GM19468 (cell line): ENCODE measurements around the gene RAB10.
"Not testable (repeated sequence)": the region's sequence is repeated elsewhere in the genome, so short reads cannot be mapped to it uniquely, and the experiment has no call there.

Source experiments
- ATAC-seq: cut with Tn5 transposase; IDR thresholded peaks from one replicate; pipeline ENCODE4 v1.9.1; 2021; ENCODE audit warnings: mild to moderate bottlenecking, moderate library complexity, moderate number of reproducible peaks; ENCODE audit not compliant: unreplicated experiment; ENCODE audit errors: extremely low read depth

The RAB10 gene

GRCh38 chr2:26013668-26014067 is 20.2 kb upstream of the RAB10 start:
- ATAC-seq = no peak

GRCh38 chr2:26016012-26016705 is 17.7 kb upstream of the RAB10 start:
- no peak for ATAC-seq

DNA sequence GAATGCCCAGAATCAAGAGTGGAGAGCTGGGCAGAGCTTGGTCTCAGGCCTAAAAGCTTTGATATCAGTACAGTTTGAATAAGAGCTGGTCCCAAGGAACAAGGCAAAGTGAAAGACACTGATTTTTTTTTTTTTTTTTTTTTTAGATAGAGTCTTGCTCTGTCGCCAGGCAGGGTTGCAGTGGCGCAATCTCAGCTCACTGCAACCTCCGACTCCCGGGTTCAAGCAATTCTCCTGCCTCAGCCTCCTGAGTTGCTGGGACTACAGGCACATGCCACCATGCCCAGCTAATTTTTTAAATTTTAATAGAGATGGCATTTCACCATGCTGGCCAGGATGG is 17.2 kb upstream of the RAB10 start:
- ATAC-seq = not testable (repeated sequence)

GRCh38 chr2:26017464-26018183 is 16.3 kb upstream of the RAB10 start:
- ATAC-seq = no peak

GRCh38 chr2:26018184-26019055 is 15.5 kb upstream of the RAB10 start:
- no peak for ATAC-seq

DNA sequence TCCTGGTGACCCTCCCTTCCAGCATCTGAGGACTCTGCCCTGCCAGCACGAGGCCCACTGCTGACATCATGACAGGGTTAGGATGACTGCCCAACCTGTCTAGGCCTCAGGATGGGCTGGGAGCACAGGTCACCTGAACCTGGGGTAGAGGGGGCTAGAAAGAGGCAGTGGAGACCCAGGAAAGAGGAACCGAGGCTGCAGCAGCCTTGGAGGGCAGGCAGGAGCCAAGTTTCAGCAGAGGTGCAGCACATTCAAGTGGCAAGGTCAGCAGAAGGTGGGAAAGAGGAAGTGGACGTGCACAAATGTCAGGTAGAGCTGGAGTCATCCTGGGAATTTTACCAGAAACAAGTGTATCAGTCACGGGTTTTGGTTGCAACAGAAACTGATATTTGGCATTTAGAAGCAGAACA is 13.6 kb upstream of the RAB10 start:
- no peak for ATAC-seq

- no peak for ATAC-seq
These were observed 9.6 kb upstream of the RAB10 start for GRCh38 chr2:26024260-26024659.

DNA sequence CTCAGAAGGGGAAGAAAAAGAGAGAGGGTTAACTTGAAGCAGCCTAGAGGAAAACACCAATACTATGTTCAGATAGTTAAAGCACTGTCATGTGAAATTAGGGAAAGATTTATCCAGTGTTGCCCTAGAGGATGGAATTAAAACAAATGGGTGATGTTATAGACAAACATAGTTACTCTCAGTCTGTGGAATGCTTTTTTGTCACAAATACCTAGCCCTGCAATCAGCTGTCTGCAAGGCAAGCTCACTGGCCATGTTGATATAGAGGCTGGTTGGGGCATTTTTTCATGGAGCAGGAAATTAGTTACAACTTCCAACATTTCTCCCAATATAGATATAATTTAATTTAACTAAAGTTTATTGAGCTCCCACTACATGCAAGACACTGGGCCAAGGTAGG is 8.4 kb upstream of the RAB10 start:
- ATAC-seq = no peak

- not testable (repeated sequence) for ATAC-seq
These were observed 5.8 kb upstream of the RAB10 start for GRCh38 chr2:26028083-26028482.

GRCh38 chr2:26032586-26033269 is 1.2 kb upstream of the RAB10 start:
- not testable (repeated sequence) for ATAC-seq

DNA sequence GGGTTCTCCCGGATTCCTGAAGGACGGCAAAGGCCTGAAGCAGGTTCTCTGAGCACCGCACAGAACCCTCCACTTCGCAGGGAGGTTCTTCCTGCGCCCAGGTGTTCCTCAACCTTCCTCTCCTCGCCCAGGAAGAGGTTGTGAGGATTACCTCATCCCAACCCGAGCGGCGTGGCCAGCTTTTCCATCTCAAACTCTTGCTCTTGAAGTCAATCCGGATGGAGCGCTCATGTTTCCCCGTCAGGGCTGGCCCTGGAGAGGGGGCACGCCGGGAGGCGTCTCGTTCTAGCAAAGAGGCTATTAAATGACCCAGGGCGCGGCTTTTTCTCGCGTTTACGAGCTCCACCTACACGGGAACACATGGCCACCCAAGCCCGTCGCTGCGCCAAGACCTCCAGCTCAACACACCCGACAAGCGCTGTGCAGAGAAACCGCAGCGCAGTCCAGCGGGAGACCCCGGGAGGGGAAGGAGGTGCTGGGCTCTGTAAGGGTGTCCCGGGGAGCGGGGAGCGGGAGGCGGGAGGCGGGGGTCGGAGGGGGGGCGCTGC is 540 bp upstream of the RAB10 start:
- no peak for ATAC-seq

GRCh38 chr2:26034637-26034992 is 731 bp downstream of the RAB10 start:
- ATAC-seq = no peak

DNA sequence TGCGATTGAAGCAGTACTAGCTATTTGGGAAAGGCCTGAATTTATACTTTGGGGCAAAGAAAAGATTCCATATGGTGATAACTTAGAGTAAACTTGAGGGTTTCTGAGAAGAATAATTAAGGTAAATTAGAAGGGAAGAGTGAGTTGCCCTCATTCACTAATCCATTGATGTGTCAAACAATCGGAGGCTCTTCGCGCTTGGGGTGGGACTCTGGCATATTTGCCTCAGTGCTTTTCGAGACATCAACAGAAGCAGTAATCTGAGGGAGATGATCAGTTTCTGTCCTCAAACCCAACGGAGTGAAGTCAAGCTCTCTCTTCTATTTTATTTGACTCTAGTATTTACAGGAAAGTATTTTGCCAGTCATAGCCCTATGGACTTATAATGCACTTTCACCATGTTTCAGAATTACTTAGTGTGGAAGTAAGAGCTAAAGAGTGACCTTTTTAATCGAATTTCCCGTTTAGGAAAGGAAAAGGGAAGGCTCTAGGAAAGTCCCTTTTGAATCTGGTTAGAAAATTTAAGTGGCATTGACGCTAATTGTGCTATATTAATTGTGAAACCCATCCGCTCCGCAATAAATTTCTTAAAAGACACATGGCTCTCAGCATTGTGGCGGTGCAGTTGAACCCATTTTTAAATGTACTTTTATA is 1.3 kb downstream of the RAB10 start:
- ATAC-seq = no peak

DNA sequence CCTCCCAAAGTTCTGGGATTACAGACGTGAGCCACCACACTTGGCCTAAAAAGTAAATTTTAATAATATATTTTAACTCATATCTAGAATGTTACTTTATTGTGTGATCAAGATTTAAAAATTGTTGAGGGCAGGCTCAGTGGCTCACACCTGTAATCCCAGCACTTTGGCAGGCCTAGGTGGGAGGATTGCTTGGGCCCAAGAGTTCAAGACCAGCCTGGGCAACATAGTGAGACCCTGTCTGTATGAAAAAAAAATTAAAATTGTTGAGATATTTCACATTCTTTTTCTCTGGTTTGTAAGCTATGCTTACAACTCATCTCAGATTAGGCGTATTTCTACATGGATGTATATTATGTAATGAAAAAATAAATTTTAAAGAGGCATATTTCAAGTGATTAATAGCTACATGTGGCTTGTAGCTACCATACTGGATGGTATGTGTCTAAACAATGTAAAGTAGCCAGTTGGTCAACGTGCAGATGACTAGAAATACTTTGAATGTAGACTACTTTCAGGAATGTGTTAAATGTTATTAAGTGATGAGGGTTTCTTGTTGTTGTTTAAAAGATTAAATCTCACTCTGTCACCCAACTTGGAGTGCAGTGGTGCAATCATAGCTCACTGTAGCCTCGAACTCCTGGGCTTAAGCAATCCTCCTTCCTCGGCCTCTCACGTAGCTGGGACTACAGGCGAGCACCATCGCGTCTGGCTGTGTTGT is 5.9 kb downstream of the RAB10 start:
- no peak for ATAC-seq

DNA sequence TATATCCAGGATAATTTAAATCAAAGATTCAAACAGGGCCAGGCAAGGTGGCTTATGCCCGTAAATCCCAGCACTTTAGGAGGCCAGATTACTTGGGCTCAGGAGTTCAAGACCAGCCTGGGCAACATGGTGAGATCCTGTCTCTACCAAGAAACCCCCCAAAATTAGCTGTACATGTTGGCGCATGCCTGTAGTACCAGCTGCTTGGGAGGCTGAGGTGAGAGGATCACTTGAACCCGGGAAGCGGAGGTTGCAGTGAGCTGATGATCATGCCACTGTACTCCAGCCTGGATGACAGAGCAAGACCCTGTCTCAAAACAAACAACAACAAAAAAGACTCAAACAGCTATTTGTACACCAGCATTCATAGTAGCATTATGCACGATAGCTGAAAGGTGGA is 9.2 kb downstream of the RAB10 start:
- ATAC-seq = no peak

DNA sequence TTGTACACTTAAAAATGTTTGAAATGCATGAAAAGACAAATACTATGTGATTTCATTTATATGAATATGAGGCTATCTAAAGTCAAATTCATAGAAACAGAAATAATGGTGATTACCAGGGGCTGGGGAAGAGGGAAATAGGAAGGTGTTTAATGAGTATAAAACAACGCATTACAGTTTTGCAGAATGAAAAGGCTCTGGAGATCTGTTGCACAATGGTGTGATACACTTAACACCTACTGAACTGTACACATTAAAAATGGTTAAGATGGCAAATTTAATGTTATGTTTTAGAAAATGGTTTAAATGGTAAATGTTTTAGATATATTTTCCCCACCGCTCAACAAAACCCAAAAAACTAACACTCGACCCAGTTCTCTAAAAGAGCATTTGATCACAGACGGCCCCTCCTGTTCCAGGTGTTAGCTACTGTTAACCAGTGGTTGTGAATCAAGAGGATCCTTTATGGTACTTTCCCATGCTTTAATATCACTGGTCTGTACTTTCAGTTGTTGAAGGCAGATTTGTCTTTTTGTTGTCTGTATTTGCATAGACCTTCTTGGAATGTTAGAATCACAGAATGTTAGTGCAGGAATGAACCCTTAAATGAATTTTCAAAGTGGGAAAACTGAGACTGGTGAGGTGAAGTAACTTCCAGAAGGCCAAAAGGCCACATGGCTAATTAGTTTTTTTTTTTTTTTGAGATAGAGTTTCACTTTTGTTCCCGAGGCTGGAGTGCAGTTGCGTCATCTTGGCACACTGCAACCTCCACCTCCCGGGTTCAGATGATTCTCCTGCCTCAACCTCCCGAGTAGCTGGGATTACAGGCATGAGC is 10.2 kb downstream of the RAB10 start:
- ATAC-seq = no peak

- no peak for ATAC-seq
These were observed 14.9 kb downstream of the RAB10 start for GRCh38 chr2:26048791-26049190.

DNA sequence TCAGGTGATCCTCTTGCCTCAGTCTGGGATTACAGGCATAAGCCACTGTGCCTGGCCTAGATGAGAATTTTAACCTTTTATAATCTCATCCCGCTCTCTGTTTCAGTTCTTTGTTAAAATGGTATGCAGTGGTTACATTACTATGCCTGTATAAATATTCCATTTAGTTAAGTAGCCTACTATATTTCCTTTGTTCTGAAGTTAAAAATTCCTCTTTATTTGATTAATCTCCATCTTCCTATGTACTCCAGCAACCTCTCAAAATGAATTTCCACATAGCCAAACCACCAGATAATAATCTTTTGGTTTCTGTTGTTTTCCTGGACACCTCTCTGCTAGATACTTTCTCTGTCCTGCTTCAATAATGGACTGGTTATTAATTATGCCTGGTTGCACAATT is 15.8 kb downstream of the RAB10 start:
- ATAC-seq = no peak
